Kidney (tissue), 14 donors: ENCODE results near the gene SLC25A21. TPM values are rescaled to one million over a fixed set of nuclear protein-coding genes. Genes with fewer than 3 reads are reported as not detected.

Experiments
- DNase-seq, 5 donors: peaks; one replicate each; pipeline ENCODE4 v3.0.0-alpha.2; 2013 to 2020
- FAIRE-seq: peaks from 2 replicates; lab custom pipeline; 2012; peaks lifted over from hg19 to GRCh38; lab: Jason Lieb, UNC
- H3K27ac ChIP-seq, 2 donors: one replicate each; pipeline ENCODE4 v1.7.0; 2013; ENCODE audit warnings: low read depth in 2 of 2, low read length in 2 of 2, inconsistent platforms in 1 of 2
- H3K27me3 ChIP-seq: one replicate; pipeline ENCODE4 v1.7.1; 2013; ENCODE audit warnings: low read length, inconsistent platforms; ENCODE audit not compliant: control insufficient read depth, insufficient read depth
- H3K36me3 ChIP-seq, 3 donors: one replicate each; pipeline versions ENCODE4 v1.7.0 to v1.7.1; 2013; ENCODE audit warnings: low read length in 3 of 3, control low read depth in 1 of 3, inconsistent platforms in 1 of 3; ENCODE audit not compliant: insufficient read depth in 3 of 3, control insufficient read depth in 2 of 3
- H3K4me1 ChIP-seq, 3 donors: one replicate each; pipeline versions ENCODE4 v1.7.0 to v1.7.1; 2013; ENCODE audit warnings: low read length in 3 of 3, inconsistent platforms in 1 of 3, low read depth in 1 of 3; ENCODE audit not compliant: control insufficient read depth in 2 of 3, insufficient read depth in 2 of 3
- H3K4me3 ChIP-seq, 3 donors: one replicate each; pipeline versions ENCODE4 v1.7.0 to v1.8.1; 2013; ENCODE audit warnings: low read length in 3 of 3, control low read depth in 1 of 3, inconsistent platforms in 1 of 3
- H3K9ac ChIP-seq, 3 donors: one replicate each; pipeline versions ENCODE4 v1.7.0 to v1.7.1; 2013; ENCODE audit warnings: low read length in 3 of 3, control low read depth in 1 of 3, inconsistent platforms in 1 of 3
- H3K9me3 ChIP-seq, 3 donors: one replicate each; pipeline versions ENCODE4 v1.7.0 to v1.7.1; 2013; ENCODE audit warnings: low read length in 3 of 3, control low read depth in 1 of 3, inconsistent platforms in 1 of 3; ENCODE audit not compliant: control insufficient read depth in 2 of 3, insufficient read depth in 1 of 3
- intact Hi-C: fragments of 100-400 bp; cut with DNase I; formaldehyde crosslinking; loops from one replicate; pipeline ENCODE4 v1.11.1; 2022
- polyA plus RNA-seq: library from polyadenylated mRNA; stranded (reverse); fragments of 350-450 nt; fragmentation: Illumina TruSeq; extraction: RNeasy Lipid Tissue Mini Kit (QIAGEN cat#74804); gene quantifications from one replicate; pipeline ENCODE4 v1.2.3, GENCODE V29; 2014; ENCODE audit warnings: low read depth, low replicate concordance; ENCODE audit not compliant: insufficient read depth
- total RNA-seq: library from RNA; stranded (reverse); fragmentation: NEBNext Ultra II Directional; extraction: Animal tissue kit (Norgen Biotek cat#: 25700); gene quantifications from one replicate; pipeline ENCODE4 v1.2.1, GENCODE V29; 2021
- TF ChIP-seq, protein P1 (sequence below): IDR thresholded peaks from 3 replicates; pipeline ENCODE4 v1.5.1; 2012; ENCODE audit warnings: mild to moderate bottlenecking, moderate library complexity, borderline replicate concordance; ENCODE audit not compliant: insufficient read depth; ENCODE audit errors: extremely low read depth
- donor health status: control.
- donor health status: control.
- donor health status: control.
- donor health status: control.
- donor health status: control.
- donor health status: DM: yes; HTN: yes; CAD: no.
- donor health status: Normal renal cell carcinoma (clear cell type).

Gene SLC25A21
- total and polyA plus RNA-seq, 2 donors from 2014 or later = 1.3 to 1.4 TPM

DNA sequence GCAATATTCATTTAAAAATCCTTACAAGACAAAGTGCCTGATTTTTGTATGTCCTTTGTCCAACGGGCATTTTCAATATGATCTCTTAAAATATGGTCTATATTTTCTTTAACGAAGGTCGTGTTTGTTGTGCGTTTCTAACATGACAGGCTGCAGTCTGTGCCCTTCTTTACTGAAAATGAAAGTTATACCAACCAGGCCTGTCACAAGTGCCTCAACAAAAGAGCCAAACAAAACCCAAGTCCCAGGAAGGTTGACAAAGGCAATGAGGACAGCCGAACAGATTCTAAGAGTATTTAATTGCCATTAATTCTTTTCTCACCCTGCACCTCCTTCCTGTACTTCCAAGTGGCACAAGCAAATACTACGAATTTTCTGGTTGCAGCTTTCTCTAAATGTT, 496.8 kb downstream of the SLC25A21 start:
- H3K27ac ChIP-seq = no peak overlapping the region
- FAIRE-seq (no peak), DNase-seq (no peak)
- H3K36me3 ChIP-seq = no peaks in the 10 kb centered on the region
- TF ChIP-seq, protein P1, sequence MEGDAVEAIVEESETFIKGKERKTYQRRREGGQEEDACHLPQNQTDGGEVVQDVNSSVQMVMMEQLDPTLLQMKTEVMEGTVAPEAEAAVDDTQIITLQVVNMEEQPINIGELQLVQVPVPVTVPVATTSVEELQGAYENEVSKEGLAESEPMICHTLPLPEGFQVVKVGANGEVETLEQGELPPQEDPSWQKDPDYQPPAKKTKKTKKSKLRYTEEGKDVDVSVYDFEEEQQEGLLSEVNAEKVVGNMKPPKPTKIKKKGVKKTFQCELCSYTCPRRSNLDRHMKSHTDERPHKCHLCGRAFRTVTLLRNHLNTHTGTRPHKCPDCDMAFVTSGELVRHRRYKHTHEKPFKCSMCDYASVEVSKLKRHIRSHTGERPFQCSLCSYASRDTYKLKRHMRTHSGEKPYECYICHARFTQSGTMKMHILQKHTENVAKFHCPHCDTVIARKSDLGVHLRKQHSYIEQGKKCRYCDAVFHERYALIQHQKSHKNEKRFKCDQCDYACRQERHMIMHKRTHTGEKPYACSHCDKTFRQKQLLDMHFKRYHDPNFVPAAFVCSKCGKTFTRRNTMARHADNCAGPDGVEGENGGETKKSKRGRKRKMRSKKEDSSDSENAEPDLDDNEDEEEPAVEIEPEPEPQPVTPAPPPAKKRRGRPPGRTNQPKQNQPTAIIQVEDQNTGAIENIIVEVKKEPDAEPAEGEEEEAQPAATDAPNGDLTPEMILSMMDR = no peak
- intact Hi-C loops = no loop called here
- H3K4me3 ChIP-seq = no peak overlapping the region
- H3K9ac ChIP-seq = no peak overlapping the region
- H3K27me3 ChIP-seq = peaks cover 41% of the 10 kb centered on the region
- no peaks in the 10 kb centered on the region for H3K4me1 ChIP-seq
- H3K9me3 ChIP-seq = no peaks in the 10 kb centered on the region

DNA sequence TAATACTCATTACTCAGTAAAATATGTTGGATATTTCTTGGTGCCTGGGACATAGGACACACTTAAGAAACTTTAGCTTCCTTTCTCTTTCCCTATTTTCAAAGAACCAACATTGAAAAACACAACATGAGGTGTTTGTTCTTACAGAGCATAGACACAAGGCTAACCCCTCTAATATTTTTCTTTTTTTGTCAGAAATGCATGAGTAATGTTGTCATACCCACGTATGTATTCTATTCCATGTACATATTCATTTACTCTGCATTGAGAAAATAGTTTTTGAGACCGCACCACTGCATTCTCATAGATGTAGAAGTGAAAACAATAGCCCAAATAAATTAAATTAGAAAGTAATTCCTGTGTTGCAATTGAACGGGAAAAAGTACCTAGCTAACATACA, 497.7 kb downstream of the SLC25A21 start:
- TF ChIP-seq, protein P1 = no peak
- DNase-seq (no peak), FAIRE-seq (no peak)
- Histone ChIP-seq H3K9me3 (no peaks in the 10 kb centered on the region), H3K4me3 (no peak overlapping the region), H3K27me3 (peaks cover 44% of the 10 kb centered on the region), H3K4me1 (no peaks in the 10 kb centered on the region), H3K27ac (no peak overlapping the region), H3K9ac (no peak overlapping the region), H3K36me3 (no peaks in the 10 kb centered on the region)
- intact Hi-C loops = no loop called here

DNA sequence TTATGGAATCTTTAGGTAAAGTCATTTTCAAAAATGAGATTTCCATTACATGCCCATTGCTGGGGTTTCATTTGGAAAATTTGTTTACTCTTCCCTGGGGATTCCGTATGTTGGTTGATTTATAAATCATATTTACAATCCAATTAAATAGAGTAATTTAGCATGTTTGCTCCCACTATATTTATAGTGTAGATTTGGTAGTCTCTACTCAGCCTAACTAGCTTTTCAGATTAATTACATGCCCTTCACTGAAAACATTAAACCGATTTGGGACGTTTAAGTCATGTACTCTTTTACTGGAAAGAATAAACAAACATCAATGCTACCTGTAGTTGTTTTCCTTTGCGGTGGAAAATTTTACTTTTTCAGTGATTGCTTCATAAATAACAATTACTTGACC, 500.3 kb downstream of the SLC25A21 start:
- no peaks in the 10 kb centered on the region for H3K4me1 ChIP-seq
- no peaks in the 10 kb centered on the region for H3K36me3 ChIP-seq
- H3K9ac ChIP-seq = no peak overlapping the region
- H3K27me3 ChIP-seq = peaks cover 59% of the 10 kb centered on the region
- H3K27ac ChIP-seq = no peak overlapping the region
- TF ChIP-seq, protein P1 = no peak
- DNase-seq (no peak), FAIRE-seq (no peak)
- no peak overlapping the region for H3K4me3 ChIP-seq
- no peaks in the 10 kb centered on the region for H3K9me3 ChIP-seq
- intact Hi-C loops = no loop called here

DNA sequence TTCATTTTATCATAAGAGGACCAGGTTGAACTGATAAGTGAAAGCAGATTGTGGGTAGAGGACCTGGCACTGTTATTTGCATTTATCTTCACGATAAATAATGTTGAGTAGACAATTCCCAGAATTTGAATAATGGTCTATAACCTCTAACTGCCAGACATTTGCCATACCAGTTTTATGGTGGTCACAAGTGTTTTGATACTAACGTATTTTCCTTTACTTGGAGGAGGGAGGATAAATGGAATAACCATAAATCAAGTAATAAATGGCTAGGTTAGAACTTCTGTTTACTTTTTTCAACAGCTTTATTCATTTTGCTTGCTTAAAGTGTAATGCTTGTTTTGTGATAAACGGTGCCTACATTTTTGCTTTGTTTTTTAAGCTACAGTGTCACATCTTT, 501.3 kb downstream of the SLC25A21 start:
- TF ChIP-seq, protein P1 = no peak
- DNase-seq = no peak
- H3K9ac ChIP-seq = no peak overlapping the region
- no peak overlapping the region for H3K4me3 ChIP-seq
- intact Hi-C loops = no loop called here
- peaks cover 0 to 3% (median 0%) of the 10 kb centered on the region in 3 donors for H3K4me1 ChIP-seq
- H3K9me3 ChIP-seq = no peaks in the 10 kb centered on the region
- H3K36me3 ChIP-seq = no peaks in the 10 kb centered on the region
- no peak for FAIRE-seq
- H3K27ac ChIP-seq = no peak overlapping the region
- H3K27me3 ChIP-seq = peaks cover 55% of the 10 kb centered on the region
